ENCODE measurements around the gene GFER. TPM values are rescaled to one million over a fixed set of nuclear protein-coding genes. Genes with fewer than 3 reads are reported as not detected.

Gene GFER
- total RNA-seq, 1 experiment from 2014 or later, result 26.2 TPM

- peak; percentile 80 for DNase-seq (ENCODE audit: low spot score)
- ChIA-PET CTCF (interaction anchor here (0.9 to 1.2 kb wide), 2 partner anchors 24 to 135 kb away, joined by 6 to 7 read pairs; partner anchors contain the start of gene NOXO1), POLR2A (ENCODE audit: low non-redundant PET) (no interaction called here)
- intact Hi-C loops (cut with micrococcal nuclease; ENCODE audit: unreplicated experiment), result loop anchor here (1.0 to 10.0 kb wide), 2 partner anchors 135 to 209 kb away; partner anchors contain the start of genes BRICD5 and PGP
- Histone ChIP-seq H3K27me3 (replicated peaks; ENCODE audit: insufficient read depth, low read depth, low read length, poor library complexity) (no peaks in the 10 kb centered on the region), H3K4me3 (ENCODE audit: low read depth, low read length, poor library complexity, severe bottlenecking) (no peak overlapping the region), H3K27ac (ENCODE audit: low read depth, low read length, poor library complexity, severe bottlenecking) (peak overlapping the region; percentile 37), H3K4me1 (ENCODE audit: insufficient read depth, low read length, poor library complexity, severe bottlenecking) (peaks cover 43% of the 10 kb centered on the region), H3K36me3 (ENCODE audit: insufficient read depth, low read length, poor library complexity, severe bottlenecking) (peaks cover 30% of the 10 kb centered on the region), H3K9me3 (ENCODE audit: low read depth, low read length, poor library complexity, severe bottlenecking) (no peaks in the 10 kb centered on the region)
- BruUV-seq (replicated peaks), result no TSS peak
- TF ChIP-seq EZH2 (IDR thresholded peaks at IDR 0.05; ENCODE audit: borderline replicate concordance, low read depth, low read length, poor library complexity, severe bottlenecking), result no peak
- TF ChIP-seq CTCF (conservative IDR thresholded peaks at IDR 0.05; ENCODE audit: low read depth, low read length), result peak; percentile 71
These were observed 21.7 kb downstream of the GFER start for GRCh38 chr16:2005646-2006045.

GRCh38 chr16:2006317-2006716 lies 22.3 kb downstream of the GFER start:
- Histone ChIP-seq H3K27ac (ENCODE audit: low read depth, low read length, poor library complexity, severe bottlenecking) (no peak overlapping the region), H3K9me3 (ENCODE audit: low read depth, low read length, poor library complexity, severe bottlenecking) (no peaks in the 10 kb centered on the region), H3K36me3 (ENCODE audit: insufficient read depth, low read length, poor library complexity, severe bottlenecking) (peaks cover 24% of the 10 kb centered on the region), H3K4me3 (ENCODE audit: low read depth, low read length, poor library complexity, severe bottlenecking) (no peak overlapping the region), H3K4me1 (ENCODE audit: insufficient read depth, low read length, poor library complexity, severe bottlenecking) (peaks cover 46% of the 10 kb centered on the region), H3K27me3 (replicated peaks; ENCODE audit: insufficient read depth, low read depth, low read length, poor library complexity) (no peaks in the 10 kb centered on the region)
- CTCF ChIA-PET, result interaction anchor here (1.2 kb wide), 1 partner anchor 134 kb away, joined by 7 read pairs; no protein-coding TSS in a partner anchor
- DNase-seq (ENCODE audit: low spot score), result no peak
- intact Hi-C loops (cut with micrococcal nuclease; ENCODE audit: unreplicated experiment), result loop anchor here (10.0 kb wide), 1 partner anchor 208 kb away; the partner anchor contains the start of genes BRICD5 and PGP
- no TSS peak for BruUV-seq (replicated peaks)
- POLR2A ChIA-PET (ENCODE audit: low non-redundant PET), result no interaction called here
- no peak for TF ChIP-seq EZH2 (IDR thresholded peaks at IDR 0.05; ENCODE audit: borderline replicate concordance, low read depth, low read length, poor library complexity, severe bottlenecking)
- TF ChIP-seq CTCF (conservative IDR thresholded peaks at IDR 0.05; ENCODE audit: low read depth, low read length), result no peak

- Histone ChIP-seq H3K27me3 (replicated peaks; ENCODE audit: insufficient read depth, low read depth, low read length, poor library complexity) (no peaks in the 10 kb centered on the region), H3K36me3 (ENCODE audit: insufficient read depth, low read length, poor library complexity, severe bottlenecking) (peaks cover 14% of the 10 kb centered on the region), H3K4me1 (ENCODE audit: insufficient read depth, low read length, poor library complexity, severe bottlenecking) (peaks cover 46% of the 10 kb centered on the region), H3K4me3 (ENCODE audit: low read depth, low read length, poor library complexity, severe bottlenecking) (peak overlapping the region; percentile 99), H3K9me3 (ENCODE audit: low read depth, low read length, poor library complexity, severe bottlenecking) (no peaks in the 10 kb centered on the region), H3K27ac (ENCODE audit: low read depth, low read length, poor library complexity, severe bottlenecking) (peak overlapping the region; percentile 93)
- intact Hi-C loops (cut with micrococcal nuclease; ENCODE audit: unreplicated experiment), result loop anchor here (10.0 kb wide), 1 partner anchor 208 kb away; the partner anchor contains the start of genes BRICD5 and PGP
- BruUV-seq (replicated peaks), result no TSS peak
- DNase-seq (ENCODE audit: low spot score), result no peak
- TF ChIP-seq EZH2 (IDR thresholded peaks at IDR 0.05; ENCODE audit: borderline replicate concordance, low read depth, low read length, poor library complexity, severe bottlenecking), result no peak
- TF ChIP-seq CTCF (conservative IDR thresholded peaks at IDR 0.05; ENCODE audit: low read depth, low read length), result no peak
- ChIA-PET CTCF (interaction anchor here (0.7 kb wide), 1 partner anchor 134 kb away, joined by 4 read pairs; no protein-coding TSS in a partner anchor), POLR2A (ENCODE audit: low non-redundant PET) (no interaction called here)
These were observed 23.3 kb downstream of the GFER start for GRCh38 chr16:2007081-2007836.
